Hematopoietic multipotent progenitor cell treated with erythropoietin and hydrocortisone succinate and interleukin-3 and kit ligand, for 17 days (in vitro differentiated cells): Measurements from ENCODE around the gene CCDC146.
"Not testable (repeated sequence)": the region's sequence is repeated elsewhere in the genome, so short reads cannot be mapped to it uniquely, and the experiment has no call there.

Experiments used
- DNase-seq: peaks from one replicate; pipeline ENCODE4 v3.0.0-alpha.2; 2015; ENCODE audit warnings: low spot score

The CCDC146 gene

GRCh38 chr7:77202481-77202976 is 80.1 kb downstream of the CCDC146 start:
- DNase-seq = no peak

GRCh38 chr7:77205706-77206105 is 83.3 kb downstream of the CCDC146 start:
- DNase-seq = no peak

- DNase-seq = no peak
Measured at GRCh38 chr7:77208416-77208815, 86.0 kb downstream of the CCDC146 start.

GRCh38 chr7:77209479-77210139 is 87.2 kb downstream of the CCDC146 start:
- no peak for DNase-seq

GRCh38 chr7:77216181-77216845 is 93.9 kb downstream of the CCDC146 start:
- no peak for DNase-seq

- DNase-seq = no peak
Measured at GRCh38 chr7:77217474-77218185, 95.2 kb downstream of the CCDC146 start.

GRCh38 chr7:77219701-77220331 is 97.4 kb downstream of the CCDC146 start:
- DNase-seq = not testable (repeated sequence)

GRCh38 chr7:77222065-77222464 is 99.7 kb downstream of the CCDC146 start:
- DNase-seq = no peak

- DNase-seq = no peak
Measured at GRCh38 chr7:77222819-77223218, 100.4 kb downstream of the CCDC146 start.

GRCh38 chr7:77223261-77223660 is 100.8 kb downstream of the CCDC146 start:
- DNase-seq = no peak

- no peak for DNase-seq
Measured at GRCh38 chr7:77226357-77226839, 104.0 kb downstream of the CCDC146 start.

- DNase-seq = not testable (repeated sequence)
Measured at GRCh38 chr7:77228795-77229194, 106.4 kb downstream of the CCDC146 start.

GRCh38 chr7:77232467-77232866 is 110.1 kb downstream of the CCDC146 start:
- no peak for DNase-seq

- no peak for DNase-seq
Measured at GRCh38 chr7:77235276-77235675, 112.9 kb downstream of the CCDC146 start.

GRCh38 chr7:77238703-77239136 is 116.3 kb downstream of the CCDC146 start:
- DNase-seq = no peak

GRCh38 chr7:77239471-77239870 is 117.1 kb downstream of the CCDC146 start:
- DNase-seq = no peak

- no peak for DNase-seq
Measured at GRCh38 chr7:77242068-77242467, 119.7 kb downstream of the CCDC146 start.

- DNase-seq = no peak
Measured at GRCh38 chr7:77242554-77242953, 120.1 kb downstream of the CCDC146 start.

- no peak for DNase-seq
Measured at GRCh38 chr7:77244222-77244934, 122.0 kb downstream of the CCDC146 start.

GRCh38 chr7:77245015-77245755 is 122.8 kb downstream of the CCDC146 start:
- no peak for DNase-seq
